HEK293 (cell line): Measurements from ENCODE around the gene CTBP2.

Source experiments
- CTCF ChIA-PET: fragments of 350-600 bp; formaldehyde crosslinking; extraction: SDS; loops from one replicate; lab custom pipeline; 2021; ENCODE audit warnings: antibody characterized with exemption; lab: Yijun Ruan, JAX
- POLR2A ChIA-PET: fragments of 300-600 bp; formaldehyde crosslinking; extraction: SDS; loops from one replicate; lab custom pipeline; 2020; ENCODE audit warnings: antibody characterized with exemption, inconsistent platforms; lab: Yijun Ruan, JAX
- H3K27ac ChIP-seq: fragments of 200-500 bp; sonication (Bioruptor generic); 2 replicates; pipeline ENCODE4 v1.5.1; 2014; ENCODE audit warnings: low read depth, low read length, control low read depth, inconsistent platforms; ENCODE audit errors: extremely low read depth
- H3K36me3 ChIP-seq, 2 experiments: fragments of 200-500 bp in 1 of 2; sonication (Bioruptor generic) in 1 of 2; 1 replicate in 1 of 2; 2 replicates in 1 of 2; pipeline ENCODE4 v1.5.1; 2014 to 2017; ENCODE audit warnings: inconsistent platforms in 2 of 2, low read length in 2 of 2; ENCODE audit not compliant: control insufficient read depth in 2 of 2, insufficient read depth in 1 of 2
- H3K4me1 ChIP-seq: fragments of 200-500 bp; sonication (Bioruptor generic); 2 replicates; pipeline ENCODE4 v1.5.1; 2014; ENCODE audit warnings: mild to moderate bottlenecking, low read length, inconsistent platforms; ENCODE audit not compliant: control insufficient read depth, insufficient read depth
- H3K4me3 ChIP-seq: 2 replicates; pipeline ENCODE4 v1.5.1; 2011; ENCODE audit warnings: low read depth, mild to moderate bottlenecking, control low read depth, low read length, moderate library complexity
- H3K9me3 ChIP-seq: fragments of 200-500 bp; sonication (Bioruptor generic); 2 replicates; pipeline ENCODE4 v1.5.1; 2014; ENCODE audit warnings: low read depth, low read length, inconsistent platforms; ENCODE audit not compliant: control insufficient read depth, insufficient read depth
- EGR2 ChIP-seq: fragments of 450-650 bp; formaldehyde crosslinking; IDR thresholded peaks from 2 replicates; pipeline ENCODE4 v1.5.1; 2016; ENCODE audit warnings: low read depth, missing biosample characterization, missing genetic modification characterization
- GLI4 ChIP-seq: fragments of 450-650 bp; formaldehyde crosslinking; IDR thresholded peaks from 2 replicates; pipeline ENCODE4 v1.5.1; 2016; ENCODE audit warnings: missing biosample characterization, missing genetic modification characterization
- GLIS2 ChIP-seq: fragments of 450-650 bp; formaldehyde crosslinking; IDR thresholded peaks from 2 replicates; pipeline ENCODE4 v1.5.1; 2016; ENCODE audit warnings: missing biosample characterization, missing genetic modification characterization
- HOXC10 ChIP-seq: sonication (generic); formaldehyde crosslinking; IDR thresholded peaks from 2 replicates; pipeline ENCODE4 v1.8.1; 2023; ENCODE audit warnings: mild to moderate bottlenecking, missing genetic modification reagents
- MYNN ChIP-seq: fragments of 450-650 bp; formaldehyde crosslinking; IDR thresholded peaks from 2 replicates; pipeline ENCODE4 v1.5.1; 2016; ENCODE audit warnings: missing biosample characterization, missing genetic modification characterization, borderline replicate concordance
- PATZ1 ChIP-seq: fragments of 450-650 bp; formaldehyde crosslinking; IDR thresholded peaks from 2 replicates; pipeline ENCODE4 v1.5.1; 2016; ENCODE audit warnings: missing biosample characterization, missing genetic modification characterization
- REPIN1 ChIP-seq: fragments of 450-650 bp; formaldehyde crosslinking; IDR thresholded peaks from 2 replicates; pipeline ENCODE4 v1.5.1; 2017; ENCODE audit warnings: missing biosample characterization, missing genetic modification characterization, low read depth
- ZBTB10 ChIP-seq: fragments of 450-650 bp; formaldehyde crosslinking; IDR thresholded peaks from 2 replicates; pipeline ENCODE4 v1.5.1; 2016; ENCODE audit warnings: missing biosample characterization, missing genetic modification characterization
- ZFP41 ChIP-seq: fragments of 450-650 bp; formaldehyde crosslinking; IDR thresholded peaks from 2 replicates; pipeline ENCODE4 v1.5.1; 2016; ENCODE audit warnings: missing biosample characterization, missing genetic modification characterization, borderline replicate concordance
- ZNF148 ChIP-seq: fragments of 450-650 bp; formaldehyde crosslinking; IDR thresholded peaks from 2 replicates; pipeline ENCODE4 v1.5.0; 2017; ENCODE audit warnings: missing biosample characterization, missing genetic modification characterization, borderline replicate concordance
- ZNF155 ChIP-seq: fragments of 450-650 bp; formaldehyde crosslinking; IDR thresholded peaks from 2 replicates; pipeline ENCODE4 v1.5.1; 2016; ENCODE audit warnings: missing biosample characterization, missing genetic modification characterization
- ZNF221 ChIP-seq: fragments of 450-650 bp; formaldehyde crosslinking; IDR thresholded peaks from 2 replicates; pipeline ENCODE4 v1.5.1; 2017; ENCODE audit warnings: missing biosample characterization, missing genetic modification characterization, borderline replicate concordance
- ZNF239 ChIP-seq: fragments of 450-650 bp; formaldehyde crosslinking; IDR thresholded peaks from 2 replicates; pipeline ENCODE4 v1.5.1; 2016; ENCODE audit warnings: missing biosample characterization, missing genetic modification characterization
- ZNF248 ChIP-seq: fragments of 450-650 bp; formaldehyde crosslinking; IDR thresholded peaks from 2 replicates; pipeline ENCODE4 v1.5.1; 2017; ENCODE audit warnings: missing biosample characterization, missing genetic modification characterization
- ZNF426 ChIP-seq: fragments of 450-650 bp; formaldehyde crosslinking; IDR thresholded peaks from 2 replicates; pipeline ENCODE4 v1.5.1; 2017; ENCODE audit warnings: missing biosample characterization, missing genetic modification characterization, mild to moderate bottlenecking, inconsistent platforms, moderate library complexity
- ZNF514 ChIP-seq: fragments of 450-650 bp; formaldehyde crosslinking; IDR thresholded peaks from 2 replicates; pipeline ENCODE4 v1.5.1; 2016; ENCODE audit warnings: missing biosample characterization, missing genetic modification characterization
- ZNF571 ChIP-seq: fragments of 450-650 bp; formaldehyde crosslinking; IDR thresholded peaks from 2 replicates; pipeline ENCODE4 v1.5.0; 2017; ENCODE audit warnings: missing biosample characterization, missing genetic modification characterization
- ZNF692 ChIP-seq: fragments of 450-650 bp; formaldehyde crosslinking; IDR thresholded peaks from 2 replicates; pipeline ENCODE4 v1.5.1; 2016; ENCODE audit warnings: missing biosample characterization, missing genetic modification characterization
- ZNF704 ChIP-seq: fragments of 450-650 bp; formaldehyde crosslinking; IDR thresholded peaks from 2 replicates; pipeline ENCODE4 v1.5.1; 2016; ENCODE audit warnings: missing biosample characterization, missing genetic modification characterization
- ZNF777 ChIP-seq: fragments of 450-650 bp; formaldehyde crosslinking; IDR thresholded peaks from 2 replicates; pipeline ENCODE4 v1.5.1; 2017; ENCODE audit warnings: missing biosample characterization, missing genetic modification characterization, borderline replicate concordance

Gene CTBP2

GRCh38 chr10:125017547-125018298, 142.6 kb downstream of the CTBP2 start (continued):
- TF ChIP-seq GLI4 (tag by site-specific recombination) = no peak
- TF ChIP-seq ZNF514 (tag by site-specific recombination) = no peak
- TF ChIP-seq MYNN (tag by site-specific recombination) = no peak
- no peak for TF ChIP-seq ZNF221 (tag by site-specific recombination)
- no peak for TF ChIP-seq PATZ1 (tag by site-specific recombination)
- no peak for TF ChIP-seq ZNF571
- no peak for TF ChIP-seq ZNF155
- no peak for TF ChIP-seq ZNF248
- TF ChIP-seq, all 188 proteins: peak for 2

- H3K4me3 ChIP-seq = no peak overlapping the region
- H3K27ac ChIP-seq = no peak overlapping the region
- peaks cover 0 to 45% of the 10 kb centered on the region in 2 experiments; a peak in 2 of 3 replicates for H3K36me3 ChIP-seq
- no peaks in the 10 kb centered on the region; the same call in 1 of the 2 replicates for H3K4me1 ChIP-seq
- CTCF ChIA-PET = interaction anchor here (1.7 kb wide), 1 partner anchor 31 kb away, joined by 8 read pairs; no protein-coding TSS in a partner anchor
- POLR2A ChIA-PET = no interaction called here
- H3K9me3 ChIP-seq = no peaks in the 10 kb centered on the region
- TF ChIP-seq REPIN1 (no peak), ZNF692 (no peak), ZNF704 (tag by site-specific recombination) (no peak), ZNF239 (no peak), GLIS2 (tag by site-specific recombination) (no peak), EGR2 (tag by site-specific recombination) (no peak), ZFP41 (tag by site-specific recombination) (no peak), PATZ1 (tag by site-specific recombination) (no peak), ZBTB10 (no peak), HOXC10 (CRISPR knock-in tag) (no peak), ZNF777 (tag by site-specific recombination) (no peak), ZNF514 (tag by site-specific recombination) (no peak), ZNF148 (tag by site-specific recombination) (no peak), ZNF426 (tag by site-specific recombination) (no peak)
Measured at GRCh38 chr10:125016611-125017202, 143.7 kb downstream of the CTBP2 start.
